DOHH2 (cell line): Measurements from ENCODE around the gene GGT6.

Experiments used
- H3F3A ChIP-seq: fragments of 200-600 bp; sonication (generic), shearing (Covaris generic); 2 replicates; pipeline ENCODE4 v1.6.0; 2016; ENCODE audit warnings: antibody characterized with exemption, mild to moderate bottlenecking; ENCODE audit not compliant: control insufficient read depth, insufficient read depth
- H3K27ac ChIP-seq: fragments of 200-600 bp; sonication (generic); 2 replicates; pipeline ENCODE4 v1.5.1; 2014; ENCODE audit warnings: low read depth, mild to moderate bottlenecking, low read length, moderate library complexity
- H3K27me3 ChIP-seq: fragments of 200-600 bp; sonication (generic); 2 replicates; pipeline ENCODE4 v1.6.1; 2014; ENCODE audit warnings: mild to moderate bottlenecking, low read length, mixed read lengths; ENCODE audit not compliant: control insufficient read depth
- H3K36me3 ChIP-seq: fragments of 200-600 bp; sonication (generic); 2 replicates; pipeline ENCODE4 v1.6.1; 2014; ENCODE audit warnings: mild to moderate bottlenecking, low read length, moderate library complexity, mixed read lengths; ENCODE audit not compliant: control insufficient read depth
- H3K4me1 ChIP-seq: fragments of 200-600 bp; sonication (generic); 2 replicates; pipeline ENCODE4 v1.6.1; 2014; ENCODE audit warnings: mild to moderate bottlenecking, low read length, mixed read lengths; ENCODE audit not compliant: control insufficient read depth
- H3K4me2 ChIP-seq: fragments of 200-600 bp; sonication (generic); 2 replicates; pipeline ENCODE4 v1.6.0; 2014; ENCODE audit warnings: mild to moderate bottlenecking, low read length, moderate library complexity
- H3K4me3 ChIP-seq: fragments of 200-600 bp; sonication (generic); 2 replicates; pipeline ENCODE4 v1.5.1; 2014; ENCODE audit warnings: mild to moderate bottlenecking, low read length, mixed read lengths
- H3K79me2 ChIP-seq: fragments of 200-600 bp; sonication (generic); 2 replicates; pipeline ENCODE4 v1.6.1; 2014; ENCODE audit warnings: mild to moderate bottlenecking, low read length, mixed read lengths; ENCODE audit not compliant: control insufficient read depth
- H3K9me2 ChIP-seq: fragments of 200-600 bp; sonication (generic); replicated peaks from 2 replicates; pipeline ENCODE4 v1.6.1; 2014; ENCODE audit warnings: mild to moderate bottlenecking, low read length, mixed read lengths; ENCODE audit not compliant: control insufficient read depth
- H3K9me3 ChIP-seq: fragments of 200-600 bp; sonication (generic); 2 replicates; pipeline ENCODE4 v1.6.1; 2014; ENCODE audit warnings: antibody characterized with exemption, low read length, mixed read lengths; ENCODE audit not compliant: control insufficient read depth, insufficient read depth
- H4K20me1 ChIP-seq: fragments of 200-600 bp; sonication (generic); 2 replicates; pipeline ENCODE4 v1.6.0; 2014; ENCODE audit warnings: low read depth, mild to moderate bottlenecking, antibody characterized with exemption, low read length, moderate library complexity; ENCODE audit not compliant: control insufficient read depth, insufficient read depth
- CTCF ChIP-seq: fragments of 200-600 bp; sonication (generic); IDR thresholded peaks from one replicate; pipeline ENCODE4 v1.5.1; 2014; ENCODE audit warnings: antibody characterized with exemption, mild to moderate bottlenecking, low read depth, low read length; ENCODE audit not compliant: poor library complexity, severe bottlenecking
- EZH2phosphoT487 ChIP-seq: fragments of 200-600 bp; sonication (generic); IDR thresholded peaks from 2 replicates; pipeline ENCODE4 v1.6.1; 2017; ENCODE audit warnings: borderline replicate concordance, mild to moderate bottlenecking, antibody characterized with exemption, low read length, moderate library complexity, mixed read lengths

GGT6 gene

DNA sequence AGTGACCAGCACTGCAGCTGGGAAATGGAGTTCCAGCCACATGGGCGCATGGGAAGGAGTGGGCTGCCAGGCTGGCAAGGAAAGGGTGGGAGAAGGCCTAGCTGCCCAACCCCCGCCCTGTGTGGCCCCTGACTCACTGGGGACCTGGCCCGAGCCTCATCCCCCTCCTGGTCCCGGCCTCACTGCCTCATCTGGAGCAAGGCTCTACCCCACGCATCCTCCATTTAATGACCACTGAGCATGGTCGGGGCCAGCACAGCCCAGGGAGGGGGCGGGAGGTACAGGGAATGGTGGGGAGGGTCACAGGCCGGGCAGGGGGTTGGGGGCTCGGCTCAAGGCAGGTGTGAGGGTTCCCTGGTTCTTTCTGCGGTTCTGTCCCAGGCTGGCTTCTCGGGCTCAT is 45.6 kb downstream of the GGT6 start:
- Histone ChIP-seq H3K36me3 (no peaks in the 10 kb centered on the region), H3K9me3 (no peaks in the 10 kb centered on the region), H3K27ac (no peak overlapping the region), H3K4me3 (no peak overlapping the region), H3F3A (no peaks in the 10 kb centered on the region), H3K9me2 (no peaks in the 10 kb centered on the region), H3K4me2 (no peak overlapping the region), H4K20me1 (no peaks in the 10 kb centered on the region), H3K4me1 (peaks cover 15% of the 10 kb centered on the region), H3K79me2 (no peaks in the 10 kb centered on the region), H3K27me3 (no peaks in the 10 kb centered on the region)
- TF ChIP-seq EZH2phosphoT487 (no peak), CTCF (no peak)

DNA sequence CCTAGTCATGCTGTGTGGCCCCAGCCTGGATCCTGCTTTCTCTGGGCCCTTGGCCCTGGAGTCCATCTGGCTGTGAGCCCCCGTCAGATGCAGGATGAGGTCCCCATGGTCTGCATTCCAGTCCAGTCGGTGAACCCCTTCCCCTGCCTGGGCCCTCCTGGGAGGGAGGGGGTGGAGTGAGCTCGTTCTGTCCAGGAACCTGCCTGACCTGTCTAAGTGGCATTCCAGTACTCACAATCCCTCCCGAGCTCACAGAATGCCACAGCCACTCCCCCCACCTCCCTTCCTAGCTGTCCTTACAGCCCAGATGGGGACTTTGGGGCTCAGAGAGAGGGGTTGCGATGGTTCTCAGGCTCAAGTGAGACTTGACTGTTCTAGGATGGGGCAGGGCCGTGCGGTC is 46.2 kb downstream of the GGT6 start:
- Histone ChIP-seq H3K36me3 (no peaks in the 10 kb centered on the region), H3K79me2 (no peaks in the 10 kb centered on the region), H3K4me1 (peaks cover 14% of the 10 kb centered on the region), H3K9me3 (no peaks in the 10 kb centered on the region), H3K4me3 (no peak overlapping the region), H3K4me2 (no peak overlapping the region), H4K20me1 (no peaks in the 10 kb centered on the region), H3F3A (no peaks in the 10 kb centered on the region), H3K27me3 (no peaks in the 10 kb centered on the region), H3K9me2 (no peaks in the 10 kb centered on the region), H3K27ac (no peak overlapping the region)
- TF ChIP-seq EZH2phosphoT487 (no peak), CTCF (no peak)

- H4K20me1 ChIP-seq: no peaks in the 10 kb centered on the region
- H3K27me3 ChIP-seq: no peaks in the 10 kb centered on the region
- H3K36me3 ChIP-seq: no peaks in the 10 kb centered on the region
- H3K4me2 ChIP-seq: no peak overlapping the region
- TF ChIP-seq CTCF (no peak), EZH2phosphoT487 (no peak)
- no peaks in the 10 kb centered on the region for H3K79me2 ChIP-seq
- H3K9me3 ChIP-seq: no peaks in the 10 kb centered on the region
- peaks cover 7% of the 10 kb centered on the region for H3K4me1 ChIP-seq
- no peaks in the 10 kb centered on the region for H3K9me2 ChIP-seq
- H3F3A ChIP-seq: no peaks in the 10 kb centered on the region
- no peak overlapping the region for H3K27ac ChIP-seq
- H3K4me3 ChIP-seq: no peak overlapping the region
Observed at GRCh38 chr17:4513113-4514032, 47.0 kb downstream of the GGT6 start.
